HEK293 (cell line): ENCODE data around the gene S100A11.

Experiments
- AEBP2 ChIP-seq: fragments of 450-650 bp; formaldehyde crosslinking; IDR thresholded peaks from 2 replicates; pipeline ENCODE4 v1.5.1; 2016; ENCODE audit warnings: missing biosample characterization, missing genetic modification characterization, borderline replicate concordance
- BCL11A ChIP-seq: fragments of 450-650 bp; formaldehyde crosslinking; IDR thresholded peaks from 2 replicates; pipeline ENCODE4 v1.5.1; 2016; ENCODE audit warnings: low read depth, missing biosample characterization, missing genetic modification characterization
- BCL11B ChIP-seq: fragments of 450-650 bp; formaldehyde crosslinking; IDR thresholded peaks from 2 replicates; pipeline ENCODE4 v1.5.1; 2016; ENCODE audit warnings: low read depth, missing biosample characterization, missing genetic modification characterization
- KLF7 ChIP-seq: fragments of 450-650 bp; formaldehyde crosslinking; IDR thresholded peaks from 2 replicates; pipeline ENCODE4 v1.5.1; 2016; ENCODE audit warnings: missing biosample characterization, missing genetic modification characterization, borderline replicate concordance
- MYNN ChIP-seq: fragments of 450-650 bp; formaldehyde crosslinking; IDR thresholded peaks from 2 replicates; pipeline ENCODE4 v1.5.1; 2016; ENCODE audit warnings: missing biosample characterization, missing genetic modification characterization, borderline replicate concordance
- PRDM6 ChIP-seq: fragments of 450-650 bp; formaldehyde crosslinking; IDR thresholded peaks from 2 replicates; pipeline ENCODE4 v1.5.1; 2017; ENCODE audit warnings: missing biosample characterization, missing genetic modification characterization
- SCRT2 ChIP-seq: fragments of 450-650 bp; formaldehyde crosslinking; IDR thresholded peaks from 2 replicates; pipeline ENCODE4 v1.5.1; 2016; ENCODE audit warnings: missing biosample characterization, missing genetic modification characterization
- TRIM28 ChIP-seq: IDR thresholded peaks from 2 replicates; pipeline ENCODE4 v1.6.1; 2011; ENCODE audit warnings: low read length, control low read depth, borderline replicate concordance
- ZBTB7A ChIP-seq: fragments of 450-650 bp; formaldehyde crosslinking; IDR thresholded peaks from 2 replicates; pipeline ENCODE4 v1.5.1; 2016; ENCODE audit warnings: low read depth, missing biosample characterization, missing genetic modification characterization
- ZBTB8A ChIP-seq: fragments of 450-650 bp; formaldehyde crosslinking; IDR thresholded peaks from 2 replicates; pipeline ENCODE4 v1.5.1; 2016; ENCODE audit warnings: missing biosample characterization, missing genetic modification characterization
- ZFP37 ChIP-seq: fragments of 450-650 bp; formaldehyde crosslinking; IDR thresholded peaks from 2 replicates; pipeline ENCODE4 v1.5.1; 2016; ENCODE audit warnings: missing biosample characterization, missing genetic modification characterization
- ZFP41 ChIP-seq: fragments of 450-650 bp; formaldehyde crosslinking; IDR thresholded peaks from 2 replicates; pipeline ENCODE4 v1.5.1; 2016; ENCODE audit warnings: missing biosample characterization, missing genetic modification characterization, borderline replicate concordance
- ZNF133 ChIP-seq: fragments of 450-650 bp; formaldehyde crosslinking; IDR thresholded peaks from 2 replicates; pipeline ENCODE4 v1.5.1; 2016; ENCODE audit warnings: missing biosample characterization, missing genetic modification characterization
- ZNF146 ChIP-seq: fragments of 450-650 bp; formaldehyde crosslinking; IDR thresholded peaks from 2 replicates; pipeline ENCODE4 v1.5.1; 2016; ENCODE audit warnings: missing biosample characterization, missing genetic modification characterization
- ZNF19 ChIP-seq: fragments of 450-650 bp; formaldehyde crosslinking; IDR thresholded peaks from 2 replicates; pipeline ENCODE4; 2016; ENCODE audit warnings: missing biosample characterization, missing genetic modification characterization, low read depth
- ZNF223 ChIP-seq: fragments of 450-650 bp; formaldehyde crosslinking; IDR thresholded peaks from 2 replicates; pipeline ENCODE4 v1.5.1; 2016; ENCODE audit warnings: missing biosample characterization, missing genetic modification characterization
- ZNF23 ChIP-seq: fragments of 450-650 bp; formaldehyde crosslinking; IDR thresholded peaks from 2 replicates; pipeline ENCODE4 v1.5.1; 2016; ENCODE audit warnings: missing biosample characterization, missing genetic modification characterization, borderline replicate concordance
- ZNF280C ChIP-seq: fragments of 450-650 bp; formaldehyde crosslinking; IDR thresholded peaks from 2 replicates; pipeline ENCODE4 v1.5.1; 2016; ENCODE audit warnings: missing biosample characterization, missing genetic modification characterization
- ZNF311 ChIP-seq: fragments of 450-650 bp; formaldehyde crosslinking; IDR thresholded peaks from 2 replicates; pipeline ENCODE4 v1.5.1; 2017; ENCODE audit warnings: missing biosample characterization, missing genetic modification characterization, borderline replicate concordance
- ZNF416 ChIP-seq: fragments of 450-650 bp; formaldehyde crosslinking; IDR thresholded peaks from 2 replicates; pipeline ENCODE4 v1.5.1; 2016; ENCODE audit warnings: missing biosample characterization, missing genetic modification characterization
- ZNF560 ChIP-seq: fragments of 450-650 bp; formaldehyde crosslinking; IDR thresholded peaks from 2 replicates; pipeline ENCODE4 v1.5.1; 2017; ENCODE audit warnings: missing biosample characterization, missing genetic modification characterization, borderline replicate concordance
- ZNF654 ChIP-seq: fragments of 450-650 bp; formaldehyde crosslinking; IDR thresholded peaks from 2 replicates; pipeline ENCODE4 v1.5.1; 2016; ENCODE audit warnings: low read depth, missing biosample characterization, missing genetic modification characterization
- ZNF660 ChIP-seq: fragments of 450-650 bp; IDR thresholded peaks from 2 replicates; pipeline ENCODE4 v1.5.1; 2018; ENCODE audit warnings: missing biosample characterization, mild to moderate bottlenecking, missing genetic modification characterization
- ZNF747 ChIP-seq: fragments of 450-650 bp; formaldehyde crosslinking; IDR thresholded peaks from 2 replicates; pipeline ENCODE4 v1.5.1; 2016; ENCODE audit warnings: missing biosample characterization, missing genetic modification characterization
- ZNF830 ChIP-seq: fragments of 450-650 bp; IDR thresholded peaks from 2 replicates; pipeline ENCODE4 v1.5.0; 2018; ENCODE audit warnings: missing biosample characterization, missing genetic modification characterization, low read depth, mild to moderate bottlenecking, moderate library complexity
- TF ChIP-seq, protein P1 (sequence below): fragments of 450-650 bp; formaldehyde crosslinking; IDR thresholded peaks from 2 replicates; pipeline ENCODE4 v1.5.1; 2016; ENCODE audit warnings: missing biosample characterization, missing genetic modification characterization
- TF ChIP-seq, protein P2 (sequence below): fragments of 450-650 bp; formaldehyde crosslinking; IDR thresholded peaks from 2 replicates; pipeline ENCODE4 v1.5.1; 2016; ENCODE audit warnings: missing biosample characterization, missing genetic modification characterization
- TF ChIP-seq, protein P3 (sequence below): fragments of 450-650 bp; formaldehyde crosslinking; IDR thresholded peaks from 2 replicates; pipeline ENCODE4 v1.5.1; 2017; ENCODE audit warnings: missing biosample characterization, missing genetic modification characterization

S100A11 gene

DNA sequence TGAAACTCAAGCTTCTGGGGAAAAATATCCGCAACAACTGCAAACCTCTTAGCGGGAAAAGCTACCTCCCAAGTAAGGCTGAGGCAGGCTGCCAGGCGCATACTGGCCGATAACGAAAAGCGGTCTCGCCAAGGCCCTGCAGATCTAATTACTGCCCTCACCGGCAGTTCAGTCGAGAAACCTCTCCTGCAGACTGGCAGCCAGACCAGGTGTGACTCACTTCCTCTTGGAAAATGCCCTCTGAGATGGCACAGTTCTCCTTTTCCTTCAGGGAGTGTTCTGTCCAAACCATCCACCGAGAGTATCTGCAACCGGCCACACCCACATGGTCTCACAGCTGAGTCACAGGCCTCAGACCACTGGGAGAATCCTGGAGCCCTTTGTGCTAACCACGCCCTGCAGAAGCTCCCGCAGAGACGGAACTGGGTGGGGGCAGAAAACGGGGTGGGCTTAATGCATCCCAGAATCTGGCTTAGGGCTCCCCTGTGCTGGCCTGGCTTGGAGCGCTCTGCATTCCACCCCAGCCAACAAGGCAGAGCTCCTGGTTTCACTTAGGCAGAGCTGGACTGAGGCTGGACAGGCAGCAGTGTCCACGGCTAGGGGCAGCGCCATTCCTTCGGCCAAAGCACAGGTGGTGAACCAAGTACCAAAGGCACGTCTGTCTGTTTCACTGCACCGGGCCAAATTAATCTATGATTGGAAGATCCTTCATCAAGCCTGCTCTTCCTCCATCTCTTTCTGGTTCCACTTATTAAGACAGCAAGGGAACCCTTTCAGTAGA lies 44.3 kb downstream of the S100A11 start (continued):
- TF ChIP-seq, protein P1, sequence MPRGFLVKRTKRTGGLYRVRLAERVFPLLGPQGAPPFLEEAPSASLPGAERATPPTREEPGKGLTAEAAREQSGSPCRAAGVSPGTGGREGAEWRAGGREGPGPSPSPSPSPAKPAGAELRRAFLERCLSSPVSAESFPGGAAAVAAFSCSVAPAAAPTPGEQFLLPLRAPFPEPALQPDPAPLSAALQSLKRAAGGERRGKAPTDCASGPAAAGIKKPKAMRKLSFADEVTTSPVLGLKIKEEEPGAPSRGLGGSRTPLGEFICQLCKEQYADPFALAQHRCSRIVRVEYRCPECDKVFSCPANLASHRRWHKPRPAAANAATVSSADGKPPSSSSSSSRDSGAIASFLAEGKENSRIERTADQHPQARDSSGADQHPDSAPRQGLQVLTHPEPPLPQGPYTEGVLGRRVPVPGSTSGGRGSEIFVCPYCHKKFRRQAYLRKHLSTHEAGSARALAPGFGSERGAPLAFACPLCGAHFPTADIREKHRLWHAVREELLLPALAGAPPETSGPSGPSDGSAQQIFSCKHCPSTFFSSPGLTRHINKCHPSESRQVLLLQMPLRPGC (tag by site-specific recombination) = peak; percentile 52; the same call in 1 of the 2 replicates
- TF ChIP-seq, protein P2, sequence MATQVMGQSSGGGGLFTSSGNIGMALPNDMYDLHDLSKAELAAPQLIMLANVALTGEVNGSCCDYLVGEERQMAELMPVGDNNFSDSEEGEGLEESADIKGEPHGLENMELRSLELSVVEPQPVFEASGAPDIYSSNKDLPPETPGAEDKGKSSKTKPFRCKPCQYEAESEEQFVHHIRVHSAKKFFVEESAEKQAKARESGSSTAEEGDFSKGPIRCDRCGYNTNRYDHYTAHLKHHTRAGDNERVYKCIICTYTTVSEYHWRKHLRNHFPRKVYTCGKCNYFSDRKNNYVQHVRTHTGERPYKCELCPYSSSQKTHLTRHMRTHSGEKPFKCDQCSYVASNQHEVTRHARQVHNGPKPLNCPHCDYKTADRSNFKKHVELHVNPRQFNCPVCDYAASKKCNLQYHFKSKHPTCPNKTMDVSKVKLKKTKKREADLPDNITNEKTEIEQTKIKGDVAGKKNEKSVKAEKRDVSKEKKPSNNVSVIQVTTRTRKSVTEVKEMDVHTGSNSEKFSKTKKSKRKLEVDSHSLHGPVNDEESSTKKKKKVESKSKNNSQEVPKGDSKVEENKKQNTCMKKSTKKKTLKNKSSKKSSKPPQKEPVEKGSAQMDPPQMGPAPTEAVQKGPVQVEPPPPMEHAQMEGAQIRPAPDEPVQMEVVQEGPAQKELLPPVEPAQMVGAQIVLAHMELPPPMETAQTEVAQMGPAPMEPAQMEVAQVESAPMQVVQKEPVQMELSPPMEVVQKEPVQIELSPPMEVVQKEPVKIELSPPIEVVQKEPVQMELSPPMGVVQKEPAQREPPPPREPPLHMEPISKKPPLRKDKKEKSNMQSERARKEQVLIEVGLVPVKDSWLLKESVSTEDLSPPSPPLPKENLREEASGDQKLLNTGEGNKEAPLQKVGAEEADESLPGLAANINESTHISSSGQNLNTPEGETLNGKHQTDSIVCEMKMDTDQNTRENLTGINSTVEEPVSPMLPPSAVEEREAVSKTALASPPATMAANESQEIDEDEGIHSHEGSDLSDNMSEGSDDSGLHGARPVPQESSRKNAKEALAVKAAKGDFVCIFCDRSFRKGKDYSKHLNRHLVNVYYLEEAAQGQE (tag by site-specific recombination) = no peak; the same call in 1 of the 2 replicates
- TF ChIP-seq BCL11B (tag by site-specific recombination) = peak; percentile 85; the same call in 1 of the 2 replicates
- 0 out of 2 replicates have a peak, but pooled peaks have one; percentile 32 for TF ChIP-seq ZFP37 (tag by site-specific recombination)
- TF ChIP-seq PRDM6 (tag by site-specific recombination) = peak; percentile 19; the same call in 1 of the 2 replicates
- no peak for TF ChIP-seq AEBP2
- TF ChIP-seq ZNF560 (tag by site-specific recombination) = no peak
- no peak for TF ChIP-seq ZNF19 (tag by site-specific recombination)
- no peak for TF ChIP-seq ZNF23 (tag by site-specific recombination)
- no peak for TF ChIP-seq ZNF146 (tag by site-specific recombination)
- no peak for TF ChIP-seq ZNF830 (tag by site-specific recombination)
- no peak for TF ChIP-seq ZNF416 (tag by site-specific recombination)
- TF ChIP-seq ZNF311 = no peak
- TF ChIP-seq TRIM28 = no peak
- no peak for TF ChIP-seq SCRT2 (tag by site-specific recombination)
- TF ChIP-seq ZBTB7A = no peak
- no peak for TF ChIP-seq MYNN (tag by site-specific recombination)
- peak; percentile 72 for TF ChIP-seq BCL11A (tag by site-specific recombination)
- no peak for TF ChIP-seq ZNF654 (tag by site-specific recombination)
- TF ChIP-seq ZNF660 (tag by site-specific recombination) = peak; percentile 51; the same call in 1 of the 2 replicates
- TF ChIP-seq KLF7 = peak; percentile 87
- TF ChIP-seq, protein P3, sequence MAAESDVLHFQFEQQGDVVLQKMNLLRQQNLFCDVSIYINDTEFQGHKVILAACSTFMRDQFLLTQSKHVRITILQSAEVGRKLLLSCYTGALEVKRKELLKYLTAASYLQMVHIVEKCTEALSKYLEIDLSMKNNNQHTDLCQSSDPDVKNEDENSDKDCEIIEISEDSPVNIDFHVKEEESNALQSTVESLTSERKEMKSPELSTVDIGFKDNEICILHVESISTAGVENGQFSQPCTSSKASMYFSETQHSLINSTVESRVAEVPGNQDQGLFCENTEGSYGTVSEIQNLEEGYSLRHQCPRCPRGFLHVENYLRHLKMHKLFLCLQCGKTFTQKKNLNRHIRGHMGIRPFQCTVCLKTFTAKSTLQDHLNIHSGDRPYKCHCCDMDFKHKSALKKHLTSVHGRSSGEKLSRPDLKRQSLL (tag by site-specific recombination) = no peak
- TF ChIP-seq ZNF133 (tag by site-specific recombination) = no peak
- TF ChIP-seq ZFP41 (tag by site-specific recombination) = no peak
- peak; percentile 69 for TF ChIP-seq ZBTB8A (tag by site-specific recombination)
- no peak for TF ChIP-seq ZNF223 (tag by site-specific recombination)
- no peak for TF ChIP-seq ZNF280C (tag by site-specific recombination)
- no peak for TF ChIP-seq ZNF747 (tag by site-specific recombination)
